Hepatocyte (in vitro differentiated cells): ENCODE results near the gene IL4I1. TPM values are rescaled to one million over a fixed set of nuclear protein-coding genes. Genes with fewer than 3 reads are reported as not detected.

Experiments
- DNase-seq: peaks from one replicate; pipeline ENCODE4 v3.0.0-alpha.2; 2016; ENCODE audit warnings: low spot score
- H2AFZ ChIP-seq: fragments of 200-600 bp; sonication (generic); 2 replicates; pipeline ENCODE4 v1.6.0; 2016; ENCODE audit warnings: antibody characterized with exemption, mild to moderate bottlenecking
- H3K27ac ChIP-seq: fragments of 200-600 bp; sonication (generic); 2 replicates; pipeline ENCODE4 v1.5.1; 2016; ENCODE audit warnings: mild to moderate bottlenecking
- H3K27me3 ChIP-seq: fragments of 200-600 bp; sonication (generic); 2 replicates; pipeline ENCODE4 v1.6.1; 2016
- H3K36me3 ChIP-seq: fragments of 200-600 bp; sonication (generic); replicated peaks from 2 replicates; pipeline ENCODE4 v1.5.1; 2016; ENCODE audit warnings: low read depth; ENCODE audit not compliant: insufficient read depth
- H3K4me1 ChIP-seq: fragments of 200-600 bp; sonication (generic); 2 replicates; pipeline ENCODE4 v1.5.1; 2016; ENCODE audit warnings: mild to moderate bottlenecking, moderate library complexity; ENCODE audit not compliant: insufficient read depth
- H3K4me2 ChIP-seq: fragments of 200-600 bp; sonication (generic); 2 replicates; pipeline ENCODE4 v1.6.0; 2016
- H3K4me3 ChIP-seq: fragments of 200-600 bp; sonication (generic); 2 replicates; pipeline ENCODE4 v1.5.1; 2016; ENCODE audit warnings: mild to moderate bottlenecking
- H3K79me2 ChIP-seq: fragments of 200-600 bp; sonication (generic); 2 replicates; pipeline ENCODE4 v1.6.0; 2017; ENCODE audit warnings: mild to moderate bottlenecking
- H3K9me2 ChIP-seq: fragments of 200-600 bp; sonication (generic); replicated peaks from 2 replicates; pipeline ENCODE4 v1.6.0; 2017; ENCODE audit warnings: mild to moderate bottlenecking; ENCODE audit not compliant: insufficient read depth
- H3K9me3 ChIP-seq: fragments of 200-600 bp; sonication (generic); 2 replicates; pipeline ENCODE4 v1.5.1; 2016; ENCODE audit warnings: low read depth, mild to moderate bottlenecking
- H4K20me1 ChIP-seq: fragments of 200-600 bp; sonication (generic); 2 replicates; pipeline ENCODE4 v1.6.0; 2016; ENCODE audit warnings: mild to moderate bottlenecking; ENCODE audit not compliant: insufficient read depth, poor library complexity, severe bottlenecking
- CTCF ChIP-seq: fragments of 200-600 bp; sonication (generic); IDR thresholded peaks from 2 replicates; pipeline ENCODE4 v1.5.1; 2016; ENCODE audit warnings: antibody characterized with exemption, mild to moderate bottlenecking; ENCODE audit not compliant: poor library complexity
- EZH2 ChIP-seq: fragments of 200-600 bp; sonication (generic); IDR thresholded peaks from 2 replicates; pipeline ENCODE4 v1.6.1; 2016; ENCODE audit warnings: antibody characterized with exemption, mild to moderate bottlenecking, borderline replicate concordance
- EZH2phosphoT487 ChIP-seq: fragments of 200-600 bp; sonication (generic); IDR thresholded peaks from one replicate; pipeline ENCODE4 v1.6.1; 2018; ENCODE audit warnings: antibody characterized with exemption, mild to moderate bottlenecking, low read depth, moderate library complexity; ENCODE audit not compliant: unreplicated experiment, severe bottlenecking
- WGBS: methylation state at CpG from one replicate; pipeline ENCODE4 v1.1.6; 2016; ENCODE audit warnings: low lambda C conversion rate; ENCODE audit errors: missing lambda C conversion rate; 5-methylcytosine and 5-hydroxymethylcytosine counted together
- polyA plus RNA-seq: library from polyadenylated mRNA; unstranded; fragments of >200 nt; fragmentation: Nextera tagmentation; extraction: Ambion mirVana; gene quantifications from 2 replicates; pipeline ENCODE4 v1.2.1, GENCODE V29; 2016
- total RNA-seq: library from RNA; depleted of rRNA; stranded (reverse); fragments of >200 nt; gene quantifications from 2 replicates; pipeline ENCODE4 v1.2.3, GENCODE V29; 2014

Gene IL4I1
- total and polyA plus RNA-seq, 2 experiments from 2014 or later = 0.33 to 0.60 TPM

GRCh38 chr19:49879243-49879963, 17.3 kb downstream of the IL4I1 start:
- peak overlapping the region; percentile 79 for H3K4me2 ChIP-seq
- TF ChIP-seq EZH2phosphoT487 = no peak
- no peak for TF ChIP-seq CTCF
- no peak for TF ChIP-seq EZH2
- no peaks in the 10 kb centered on the region for H3K9me2 ChIP-seq
- H3K4me1 ChIP-seq = peaks cover 10% of the 10 kb centered on the region
- no peak for DNase-seq
- H2AFZ ChIP-seq = no peak overlapping the region
- no peaks in the 10 kb centered on the region for H4K20me1 ChIP-seq
- H3K79me2 ChIP-seq = peaks cover 34% of the 10 kb centered on the region
- no peaks in the 10 kb centered on the region for H3K27me3 ChIP-seq
- no peaks in the 10 kb centered on the region for H3K9me3 ChIP-seq
- WGBS = 97% methylated on average over 12 of the region's 12 CpGs
- H3K27ac ChIP-seq = no peak overlapping the region
- no peak overlapping the region for H3K4me3 ChIP-seq
- H3K36me3 ChIP-seq = peaks cover 8% of the 10 kb centered on the region

GRCh38 chr19:49878744-49879070, 18.0 kb downstream of the IL4I1 start:
- no peak for DNase-seq
- Histone ChIP-seq H3K36me3 (peaks cover 8% of the 10 kb centered on the region), H4K20me1 (no peaks in the 10 kb centered on the region), H3K9me3 (no peaks in the 10 kb centered on the region), H3K4me1 (peaks cover 10% of the 10 kb centered on the region), H3K27ac (peak overlapping the region; percentile 87), H3K79me2 (peaks cover 41% of the 10 kb centered on the region), H2AFZ (no peak overlapping the region), H3K4me2 (peak overlapping the region; percentile 79), H3K27me3 (no peaks in the 10 kb centered on the region), H3K4me3 (peak overlapping the region; percentile 75), H3K9me2 (no peaks in the 10 kb centered on the region)
- WGBS = 85% methylated on average over 9 of the region's 9 CpGs
- no peak for TF ChIP-seq CTCF
- TF ChIP-seq EZH2 = no peak
- TF ChIP-seq EZH2phosphoT487 = no peak

GRCh38 chr19:49877879-49878743, 18.6 kb downstream of the IL4I1 start:
- Histone ChIP-seq H3K9me2 (no peaks in the 10 kb centered on the region), H3K4me1 (peaks cover 10% of the 10 kb centered on the region), H3K4me3 (peak overlapping the region; percentile 75), H2AFZ (no peak overlapping the region), H3K36me3 (peaks cover 5% of the 10 kb centered on the region), H3K9me3 (no peaks in the 10 kb centered on the region), H3K27me3 (no peaks in the 10 kb centered on the region), H3K27ac (peak overlapping the region; percentile 96), H3K79me2 (peaks cover 41% of the 10 kb centered on the region), H4K20me1 (no peaks in the 10 kb centered on the region), H3K4me2 (peak overlapping the region; percentile 79)
- 8% methylated on average over 27 of the region's 41 CpGs for whole genome bisulfite sequencing
- no peak for TF ChIP-seq CTCF
- TF ChIP-seq EZH2 = no peak
- no peak for TF ChIP-seq EZH2phosphoT487
- DNase-seq = peak; percentile 99
